ENCODE results near the gene SLC22A23.

SLC22A23 gene

GRCh38 chr6:3391902-3392458 lies 64.9 kb downstream of the SLC22A23 start:
- POLR2A ChIA-PET, result no interaction called here
- Histone ChIP-seq H3K4me3 (ENCODE audit: low read depth, low read length) (no peak overlapping the region), H3K4me1 (ENCODE audit: control insufficient read depth, insufficient read depth, low read length) (peaks cover 11% of the 10 kb centered on the region; the same call in 1 of the 2 replicates), H3K27ac (ENCODE audit: extremely low read depth, low read depth, low read length) (no peak overlapping the region), H3K9me3 (ENCODE audit: control insufficient read depth, insufficient read depth, low read depth, low read length) (no peaks in the 10 kb centered on the region), H3K36me3 (ENCODE audit: control insufficient read depth in 2 of 2, insufficient read depth in 1 of 2, low read length in 2 of 2) (no peaks in the 10 kb centered on the region)
- CTCF ChIA-PET, result no interaction called here
- TF ChIP-seq ZNF777 (tag by site-specific recombination; IDR thresholded peaks at IDR 0.05; ENCODE audit: borderline replicate concordance) (no peak), INSM2 (tag by site-specific recombination; IDR thresholded peaks at IDR 0.05) (no peak), ZNF843 (tag by site-specific recombination; IDR thresholded peaks at IDR 0.05) (no peak), OSR2 (tag by site-specific recombination; IDR thresholded peaks at IDR 0.05) (no peak), ZNF211 (tag by site-specific recombination; IDR thresholded peaks at IDR 0.05; ENCODE audit: low read depth) (no peak), ZBTB44 (tag by site-specific recombination; IDR thresholded peaks at IDR 0.05) (no peak), ZNF184 (tag by site-specific recombination; IDR thresholded peaks at IDR 0.05) (no peak), SALL2 (tag by site-specific recombination; IDR thresholded peaks at IDR 0.05; ENCODE audit: borderline replicate concordance) (no peak), ZNF394 (tag by site-specific recombination; IDR thresholded peaks at IDR 0.05; ENCODE audit: borderline replicate concordance) (no peak), ZNF623 (tag by site-specific recombination; IDR thresholded peaks at IDR 0.05) (no peak), ZFP69B (tag by site-specific recombination; IDR thresholded peaks at IDR 0.05) (no peak), ZNF138 (tag by site-specific recombination; IDR thresholded peaks at IDR 0.05; ENCODE audit: borderline replicate concordance) (no peak)

- H3K27ac ChIP-seq (ENCODE audit: extremely low read depth, low read depth, low read length), result no peak overlapping the region
- TF ChIP-seq ZNF132 (tag by site-specific recombination; IDR thresholded peaks at IDR 0.05; ENCODE audit: borderline replicate concordance) (no peak), ZNF175 (tag by site-specific recombination; IDR thresholded peaks at IDR 0.05) (no peak), GLIS1 (tag by site-specific recombination; IDR thresholded peaks at IDR 0.05) (no peak), ZNF324 (tag by site-specific recombination; IDR thresholded peaks at IDR 0.05) (no peak), KLF8 (tag by site-specific recombination; IDR thresholded peaks at IDR 0.05) (no peak), ZNF548 (tag by site-specific recombination; IDR thresholded peaks at IDR 0.05) (no peak), EGR2 (tag by site-specific recombination; IDR thresholded peaks at IDR 0.05; ENCODE audit: low read depth) (no peak)
- no peaks in the 10 kb centered on the region for H3K36me3 ChIP-seq (ENCODE audit: control insufficient read depth in 2 of 2, insufficient read depth in 1 of 2, low read length in 2 of 2)
- no peak overlapping the region for H3K4me3 ChIP-seq (ENCODE audit: low read depth, low read length)
- H3K9me3 ChIP-seq (ENCODE audit: control insufficient read depth, insufficient read depth, low read depth, low read length), result no peaks in the 10 kb centered on the region
- ChIA-PET CTCF (interaction anchor here (0.7 kb wide), 2 partner anchors 20 to 21 kb away, joined by 3 read pairs; no protein-coding TSS in a partner anchor), POLR2A (interaction anchor here (0.9 kb wide), 1 partner anchor 66 kb away, joined by 3 read pairs; the partner anchor contains the start of gene SLC22A23)
- peaks cover 12% of the 10 kb centered on the region; the same call in 1 of the 2 replicates for H3K4me1 ChIP-seq (ENCODE audit: control insufficient read depth, insufficient read depth, low read length)
Measured at GRCh38 chr6:3390698-3391097, 66.2 kb downstream of the SLC22A23 start.
